AG09309 (cell line): ENCODE measurements around the gene KIAA0930.

Experiments
- DNase-seq: peaks from one replicate; pipeline ENCODE4 v3.0.0-alpha.2; 2010; ENCODE audit warnings: low read depth
- H3K4me3 ChIP-seq: 2 replicates; pipeline ENCODE4 v1.5.1; 2011; ENCODE audit warnings: mild to moderate bottlenecking, low read depth, low read length, moderate library complexity; ENCODE audit not compliant: control insufficient read depth
- TF ChIP-seq, protein P1 (sequence below): IDR thresholded peaks from 2 replicates; pipeline ENCODE4 v1.5.1; 2011; ENCODE audit warnings: mild to moderate bottlenecking, low read depth, low read length, inconsistent platforms; ENCODE audit not compliant: insufficient read depth, control insufficient read depth; ENCODE audit errors: missing control alignments

Gene KIAA0930

DNA sequence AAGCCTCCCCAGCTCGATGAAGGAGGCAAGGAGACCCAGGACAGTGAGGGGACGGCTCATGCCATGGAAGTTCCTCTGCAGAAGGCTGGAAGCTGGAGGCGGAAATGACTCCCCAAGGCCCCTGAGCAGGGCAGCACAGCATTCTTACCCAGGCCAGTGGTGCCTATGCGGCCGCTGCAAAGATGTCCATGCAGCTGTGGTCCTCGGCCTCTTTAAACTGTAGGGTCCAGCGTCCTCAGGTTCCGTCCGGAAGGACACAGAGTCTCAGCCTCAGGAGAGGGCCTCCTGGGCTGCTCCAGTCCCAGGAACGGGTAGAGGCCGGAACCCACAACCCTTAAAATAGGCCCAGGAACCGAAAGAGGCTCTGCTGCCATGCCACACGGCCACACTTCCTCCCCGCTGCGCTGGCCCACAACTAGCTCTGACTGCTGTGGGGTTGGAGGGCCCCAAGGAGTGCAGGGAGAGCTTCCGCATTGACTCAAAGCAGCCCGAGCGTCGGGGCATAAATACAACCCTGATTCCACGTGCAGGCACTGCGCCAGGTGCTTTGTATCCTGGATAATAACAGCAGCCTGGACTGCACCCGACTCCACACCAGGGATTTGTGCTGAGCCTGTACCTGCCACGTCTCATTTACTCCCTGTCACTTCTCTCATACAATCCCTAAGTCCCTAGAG is 5.5 kb downstream of the KIAA0930 start:
- TF ChIP-seq, protein P1, sequence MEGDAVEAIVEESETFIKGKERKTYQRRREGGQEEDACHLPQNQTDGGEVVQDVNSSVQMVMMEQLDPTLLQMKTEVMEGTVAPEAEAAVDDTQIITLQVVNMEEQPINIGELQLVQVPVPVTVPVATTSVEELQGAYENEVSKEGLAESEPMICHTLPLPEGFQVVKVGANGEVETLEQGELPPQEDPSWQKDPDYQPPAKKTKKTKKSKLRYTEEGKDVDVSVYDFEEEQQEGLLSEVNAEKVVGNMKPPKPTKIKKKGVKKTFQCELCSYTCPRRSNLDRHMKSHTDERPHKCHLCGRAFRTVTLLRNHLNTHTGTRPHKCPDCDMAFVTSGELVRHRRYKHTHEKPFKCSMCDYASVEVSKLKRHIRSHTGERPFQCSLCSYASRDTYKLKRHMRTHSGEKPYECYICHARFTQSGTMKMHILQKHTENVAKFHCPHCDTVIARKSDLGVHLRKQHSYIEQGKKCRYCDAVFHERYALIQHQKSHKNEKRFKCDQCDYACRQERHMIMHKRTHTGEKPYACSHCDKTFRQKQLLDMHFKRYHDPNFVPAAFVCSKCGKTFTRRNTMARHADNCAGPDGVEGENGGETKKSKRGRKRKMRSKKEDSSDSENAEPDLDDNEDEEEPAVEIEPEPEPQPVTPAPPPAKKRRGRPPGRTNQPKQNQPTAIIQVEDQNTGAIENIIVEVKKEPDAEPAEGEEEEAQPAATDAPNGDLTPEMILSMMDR = no peak
- DNase-seq = no peak
- H3K4me3 ChIP-seq = no peak overlapping the region

DNA sequence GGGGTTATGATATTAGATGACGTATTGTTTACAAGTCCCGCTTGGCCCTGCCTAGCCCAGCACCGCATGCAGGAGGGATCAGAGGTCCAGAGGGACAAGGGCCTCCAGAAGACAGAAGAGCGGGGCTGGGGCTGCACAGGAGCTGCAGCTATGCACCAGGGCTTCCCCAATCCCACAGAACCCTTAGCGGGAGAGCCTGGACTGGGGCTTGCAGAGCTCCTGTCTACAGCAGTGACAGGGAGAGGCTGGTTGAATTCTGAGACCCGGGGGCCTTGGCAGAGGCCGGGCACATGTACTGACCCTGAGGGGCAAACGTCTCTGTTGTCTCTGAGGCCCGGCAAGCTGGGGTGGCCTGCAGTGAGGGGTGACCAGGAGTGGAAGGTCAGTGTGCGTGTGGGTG is 6.9 kb downstream of the KIAA0930 start:
- DNase-seq = no peak
- no peak overlapping the region for H3K4me3 ChIP-seq
- TF ChIP-seq, protein P1 = no peak

DNA sequence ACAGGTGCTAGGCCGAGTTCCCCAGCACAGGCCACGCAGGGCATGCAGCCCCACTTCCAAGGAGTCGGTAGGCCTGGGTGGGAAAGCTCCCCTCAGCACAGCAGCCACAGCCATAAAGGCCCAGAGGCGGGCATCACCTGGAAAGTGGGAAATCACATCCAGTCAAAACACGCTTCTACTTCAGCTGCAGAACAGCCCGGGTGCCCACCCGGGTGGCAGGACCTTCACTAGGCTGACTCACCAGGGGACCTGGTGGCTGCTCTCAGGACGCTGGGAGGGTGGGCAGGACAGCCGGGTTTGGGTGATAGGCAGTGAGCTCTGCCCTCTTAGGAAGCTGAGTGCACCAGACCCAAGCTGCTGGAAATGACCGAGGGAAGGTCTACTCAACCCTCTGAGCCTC is 7.3 kb downstream of the KIAA0930 start:
- no peak overlapping the region for H3K4me3 ChIP-seq
- no peak for DNase-seq
- TF ChIP-seq, protein P1 = no peak

DNA sequence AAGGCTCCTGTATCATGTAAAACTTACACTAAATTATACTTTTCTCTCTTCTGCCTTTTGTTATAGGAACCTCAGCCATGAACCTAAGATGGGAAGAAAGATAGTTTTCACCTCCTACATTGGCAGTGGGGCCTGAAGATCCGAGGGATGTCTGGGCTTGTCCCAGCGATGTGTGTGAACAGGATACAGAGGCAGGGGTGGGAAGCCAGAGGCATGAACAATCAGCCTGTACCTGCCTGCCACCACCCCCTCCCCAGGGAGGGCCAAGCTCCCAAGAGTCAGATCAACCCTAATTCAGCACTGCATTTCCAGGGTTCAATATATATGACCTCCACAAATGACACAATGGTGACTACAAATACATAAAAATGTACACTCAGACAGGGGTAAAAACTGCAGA is 9.4 kb downstream of the KIAA0930 start:
- H3K4me3 ChIP-seq = no peak overlapping the region
- TF ChIP-seq, protein P1 = no peak
- no peak for DNase-seq

DNA sequence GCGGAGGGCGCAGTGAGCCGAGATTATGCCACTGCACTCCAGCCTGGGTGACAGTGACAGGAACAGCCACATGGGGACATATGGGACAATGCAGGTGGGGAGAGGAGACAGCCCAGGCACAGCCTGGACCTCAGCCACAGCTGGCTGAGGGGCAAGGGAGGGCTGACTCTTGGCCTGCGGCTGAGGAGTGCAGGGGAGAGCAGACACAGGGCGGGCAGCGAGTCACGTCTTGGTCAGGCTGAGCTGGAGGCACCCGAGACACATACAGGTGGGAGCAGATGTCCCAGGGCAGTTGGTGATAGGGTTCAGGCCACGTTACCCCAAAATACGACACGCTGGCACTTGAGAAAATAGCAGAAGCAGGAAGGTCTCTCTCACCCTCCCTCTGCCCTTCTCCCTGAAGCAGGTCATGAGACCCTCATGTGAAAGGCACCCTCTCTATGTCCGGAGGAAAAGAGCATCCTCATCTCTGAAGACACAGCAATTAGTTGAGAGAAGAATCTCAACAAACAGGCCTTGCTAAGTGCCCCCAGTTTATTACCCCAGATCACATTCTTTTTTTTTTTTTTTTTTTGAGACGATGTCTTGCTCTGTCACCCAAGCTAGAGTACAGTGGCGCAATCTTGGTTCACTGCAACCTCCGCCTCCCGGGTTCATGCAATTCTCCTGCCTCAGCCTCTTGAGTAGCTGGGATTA is 10.5 kb downstream of the KIAA0930 start:
- TF ChIP-seq, protein P1 = no peak
- H3K4me3 ChIP-seq = no peak overlapping the region
- DNase-seq = no peak

DNA sequence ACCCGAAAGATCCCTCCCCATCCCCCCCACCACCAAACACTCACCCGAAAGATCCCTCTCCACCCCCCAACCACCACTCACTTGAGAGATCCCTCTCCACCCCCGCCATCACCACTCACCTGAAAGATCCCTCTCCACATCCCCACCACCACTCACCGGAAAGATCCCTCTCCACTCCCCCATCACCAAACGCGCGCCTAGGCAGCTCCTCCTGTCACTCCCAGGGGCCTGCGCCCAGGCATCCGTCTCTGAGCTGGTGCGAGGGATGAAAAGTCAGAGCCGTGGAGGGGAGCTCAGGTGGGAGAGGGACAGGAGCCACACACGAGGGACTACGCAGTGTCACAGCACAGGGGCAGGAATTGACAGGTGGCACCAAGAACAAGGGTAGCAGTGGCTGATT is 11.5 kb downstream of the KIAA0930 start:
- no peak overlapping the region for H3K4me3 ChIP-seq
- DNase-seq = no peak
- TF ChIP-seq, protein P1 = no peak
